HG03457 (cell line): ENCODE measurements around the gene VDR.

ENCODE experiments used
- ATAC-seq: cut with Tn5 transposase; IDR thresholded peaks from one replicate; pipeline ENCODE4 v1.9.1; 2021; ENCODE audit warnings: moderate number of reproducible peaks; ENCODE audit not compliant: unreplicated experiment

The VDR gene

GRCh38 chr12:47931187-47931586 is 26.4 kb upstream of the VDR start:
- no peak for ATAC-seq

GRCh38 chr12:47930634-47931033 is 25.8 kb upstream of the VDR start:
- ATAC-seq, result no peak

GRCh38 chr12:47927346-47927745 is 22.6 kb upstream of the VDR start:
- no peak for ATAC-seq

- ATAC-seq, result no peak
Observed at GRCh38 chr12:47921907-47922306, 17.1 kb upstream of the VDR start.

GRCh38 chr12:47920913-47921312 is 16.1 kb upstream of the VDR start:
- no peak for ATAC-seq

- no peak for ATAC-seq
Observed at GRCh38 chr12:47913081-47913480, 8.3 kb upstream of the VDR start.

- no peak for ATAC-seq
Observed at GRCh38 chr12:47912556-47912955, 7.8 kb upstream of the VDR start.

- no peak for ATAC-seq
Observed at GRCh38 chr12:47910981-47911380, 6.2 kb upstream of the VDR start.

GRCh38 chr12:47910486-47910885 is 5.7 kb upstream of the VDR start:
- ATAC-seq, result no peak

- ATAC-seq, result no peak
Observed at GRCh38 chr12:47909839-47910465, 5.2 kb upstream of the VDR start.

- no peak for ATAC-seq
Observed at GRCh38 chr12:47908738-47909137, 3.9 kb upstream of the VDR start.

GRCh38 chr12:47907851-47908454 is 3.2 kb upstream of the VDR start:
- ATAC-seq, result no peak

- no peak for ATAC-seq
Observed at GRCh38 chr12:47903927-47904712, 674 bp downstream of the VDR start.

- ATAC-seq, result no peak
Observed at GRCh38 chr12:47903151-47903611, 1.6 kb downstream of the VDR start.

GRCh38 chr12:47902131-47902639 is 2.6 kb downstream of the VDR start:
- no peak for ATAC-seq

GRCh38 chr12:47901718-47902093 is 3.1 kb downstream of the VDR start:
- ATAC-seq, result no peak

GRCh38 chr12:47901063-47901717 is 3.6 kb downstream of the VDR start:
- no peak for ATAC-seq

GRCh38 chr12:47900131-47901062 is 4.4 kb downstream of the VDR start:
- no peak for ATAC-seq

GRCh38 chr12:47899466-47899865 is 5.3 kb downstream of the VDR start:
- no peak for ATAC-seq

- ATAC-seq, result no peak
Observed at GRCh38 chr12:47896633-47897032, 8.2 kb downstream of the VDR start.
